Adrenal gland (tissue), 5 donors: ENCODE measurements around the gene ATP8A2.

Source experiments
- POLR2A ChIP-seq, 2 donors: fragments of 450-650 bp; IDR thresholded peaks; one replicate each; pipeline ENCODE4 v1.6.1; 2017; ENCODE audit warnings: antibody characterized with exemption in 2 of 2, mild to moderate bottlenecking in 2 of 2, moderate library complexity in 1 of 2
- TF ChIP-seq, protein P1 (sequence below), 6 experiments: fragments of 450-650 bp in 4 of 6; fragments of 200-600 bp in 2 of 6; sonication (generic) in 1 of 6; IDR thresholded peaks; 1 replicate in 5 of 6; 2 replicates in 1 of 6; pipeline versions ENCODE4 v1.5.1 to v1.8.0; 2016 to 2021; ENCODE audit warnings: antibody characterized with exemption in 6 of 6, mild to moderate bottlenecking in 2 of 6, moderate library complexity in 1 of 6
- donor health status: DM: no; HTN: no; CAD: no.

GRCh38 chr13:25990801-25991200, 619.0 kb downstream of the ATP8A2 start:
- TF ChIP-seq, protein P1, sequence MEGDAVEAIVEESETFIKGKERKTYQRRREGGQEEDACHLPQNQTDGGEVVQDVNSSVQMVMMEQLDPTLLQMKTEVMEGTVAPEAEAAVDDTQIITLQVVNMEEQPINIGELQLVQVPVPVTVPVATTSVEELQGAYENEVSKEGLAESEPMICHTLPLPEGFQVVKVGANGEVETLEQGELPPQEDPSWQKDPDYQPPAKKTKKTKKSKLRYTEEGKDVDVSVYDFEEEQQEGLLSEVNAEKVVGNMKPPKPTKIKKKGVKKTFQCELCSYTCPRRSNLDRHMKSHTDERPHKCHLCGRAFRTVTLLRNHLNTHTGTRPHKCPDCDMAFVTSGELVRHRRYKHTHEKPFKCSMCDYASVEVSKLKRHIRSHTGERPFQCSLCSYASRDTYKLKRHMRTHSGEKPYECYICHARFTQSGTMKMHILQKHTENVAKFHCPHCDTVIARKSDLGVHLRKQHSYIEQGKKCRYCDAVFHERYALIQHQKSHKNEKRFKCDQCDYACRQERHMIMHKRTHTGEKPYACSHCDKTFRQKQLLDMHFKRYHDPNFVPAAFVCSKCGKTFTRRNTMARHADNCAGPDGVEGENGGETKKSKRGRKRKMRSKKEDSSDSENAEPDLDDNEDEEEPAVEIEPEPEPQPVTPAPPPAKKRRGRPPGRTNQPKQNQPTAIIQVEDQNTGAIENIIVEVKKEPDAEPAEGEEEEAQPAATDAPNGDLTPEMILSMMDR (IDR thresholded peaks at IDR 0.05): no peak
- no peak for TF ChIP-seq POLR2A (IDR thresholded peaks at IDR 0.05)
